DMS79 (cell line): ENCODE results near the gene FAM131C.
A peak's percentile ranks its signal among the peaks of the same experiment; 100 is the strongest.
"Not testable (repeated sequence)": the region's sequence is repeated elsewhere in the genome, so short reads cannot be mapped to it uniquely, and the experiment has no call there.

Experiments
- DNase-seq: peaks from one replicate; lab custom pipeline; 2025; lab: John Stamatoyannopoulos, UW

The FAM131C gene

GRCh38 chr1:16033103-16033632 is 40.3 kb downstream of the FAM131C start:
- DNase-seq = not testable (repeated sequence)

- DNase-seq = no peak
Observed at GRCh38 chr1:16032388-16033102, 40.9 kb downstream of the FAM131C start.

DNA sequence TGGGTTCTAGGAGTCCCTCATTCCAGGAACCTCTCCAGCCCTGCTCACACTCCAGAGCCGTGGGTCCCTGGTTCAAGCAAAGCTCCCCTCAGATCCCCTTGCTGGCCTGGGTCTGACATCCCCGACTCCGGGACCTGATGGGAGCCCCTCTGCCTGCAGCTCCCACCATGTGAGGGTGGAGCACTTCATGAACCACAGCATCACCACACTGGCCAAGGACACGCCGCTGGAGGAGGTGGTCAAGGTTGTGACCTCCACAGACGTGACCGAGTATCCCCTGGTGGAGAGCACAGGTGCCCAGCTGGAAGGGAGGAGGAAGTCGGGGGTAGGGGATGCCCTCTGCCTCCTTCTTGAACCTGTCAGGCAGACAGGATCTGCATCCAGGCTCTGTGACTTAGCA is 41.9 kb downstream of the FAM131C start:
- no peak for DNase-seq

DNA sequence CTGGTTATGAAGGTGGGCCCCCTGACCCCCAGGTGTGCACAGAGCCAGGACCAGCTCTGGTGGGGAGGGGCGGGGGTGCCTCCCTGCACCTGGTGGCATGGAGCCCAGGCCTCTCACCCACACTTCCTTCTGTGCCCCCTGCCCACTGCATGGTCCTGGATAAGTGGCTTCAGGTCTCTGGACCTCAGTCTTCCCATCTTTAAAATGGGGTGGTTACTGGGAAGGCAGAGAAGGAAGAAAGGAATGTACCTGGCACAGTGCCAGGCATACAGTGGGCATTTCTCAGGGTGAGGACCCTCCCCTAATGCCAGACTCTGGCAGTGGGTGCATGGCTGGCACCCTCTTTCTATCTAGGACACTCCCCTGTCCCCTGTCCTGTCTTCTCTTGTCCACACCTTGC is 44.2 kb downstream of the FAM131C start:
- no peak for DNase-seq

DNA sequence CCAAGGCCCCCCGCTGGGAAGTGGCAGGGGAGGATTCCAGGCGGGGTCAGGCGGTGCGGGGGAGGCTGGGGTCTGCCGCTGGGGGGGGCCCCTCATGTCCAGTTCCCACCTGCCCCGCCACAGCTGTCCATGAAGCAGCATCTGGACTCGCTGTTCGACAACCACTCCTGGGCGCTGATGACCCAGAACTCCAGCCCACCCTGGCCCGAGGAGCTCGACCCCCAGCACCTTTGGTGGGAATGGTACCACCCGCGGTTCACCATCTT is 44.5 kb downstream of the FAM131C start:
- not testable (repeated sequence) for DNase-seq

DNA sequence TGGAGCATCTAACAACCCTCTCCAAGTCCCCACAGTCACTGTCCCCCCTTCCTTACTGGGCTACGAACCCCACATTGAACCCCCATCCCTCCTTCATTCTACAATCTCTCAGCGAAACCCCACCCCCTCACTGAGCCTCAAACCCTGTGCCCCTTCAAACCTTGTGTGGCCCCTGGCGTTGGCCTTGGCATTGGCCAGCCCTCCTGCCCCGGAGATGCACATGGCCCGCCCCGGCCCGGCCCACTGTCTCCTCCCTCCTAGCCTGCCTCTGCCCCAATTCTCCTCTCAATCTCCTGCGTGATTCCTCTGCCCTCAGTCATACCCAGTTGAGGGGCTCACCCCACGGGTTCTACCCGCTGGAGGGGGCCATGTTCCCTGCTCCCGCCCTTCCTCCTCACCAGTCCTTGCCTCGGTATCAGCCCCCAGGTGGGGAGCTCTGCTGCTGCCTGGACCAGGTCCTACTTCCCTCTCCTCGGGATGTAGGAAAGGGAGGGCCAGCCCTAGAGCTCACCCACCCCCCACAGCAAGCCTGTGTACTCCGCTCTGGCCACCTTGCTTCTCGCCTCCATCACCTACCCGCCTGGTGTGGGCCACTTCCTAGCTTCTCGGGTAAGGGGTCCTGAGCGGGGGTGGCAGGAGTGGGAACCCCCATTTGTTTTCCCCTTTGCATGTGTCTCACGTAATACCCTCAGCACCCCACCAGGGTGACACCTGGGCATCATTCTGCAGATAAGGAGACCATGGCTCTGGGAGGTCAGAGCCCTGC is 45.0 kb downstream of the FAM131C start:
- no peak for DNase-seq

- no peak for DNase-seq
Observed at GRCh38 chr1:16026723-16027484, 46.5 kb downstream of the FAM131C start.

DNA sequence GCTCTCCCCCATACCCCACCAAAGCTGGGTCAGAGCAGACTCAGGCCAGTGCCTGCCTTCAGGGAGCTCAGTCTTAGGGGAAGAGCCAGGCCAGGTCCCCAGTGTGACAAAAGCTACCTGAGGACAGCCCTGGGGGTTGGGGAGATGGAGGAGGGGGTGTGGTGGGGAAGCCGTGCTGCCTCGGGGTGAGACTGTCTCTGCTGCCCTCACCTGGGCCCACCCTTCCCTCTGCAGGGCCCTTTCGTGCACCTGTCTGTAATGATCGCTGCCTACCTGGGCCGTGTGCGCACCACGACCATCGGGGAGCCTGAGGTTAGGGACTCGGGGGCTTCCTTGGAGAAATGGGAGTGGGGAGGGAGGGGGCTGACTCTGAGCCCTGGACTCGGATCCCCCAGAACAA is 47.1 kb downstream of the FAM131C start:
- DNase-seq = not testable (repeated sequence)

GRCh38 chr1:16023050-16023653 is 50.3 kb downstream of the FAM131C start:
- DNase-seq = no peak

- no peak for DNase-seq
Observed at GRCh38 chr1:16022393-16022792, 51.1 kb downstream of the FAM131C start.

DNA sequence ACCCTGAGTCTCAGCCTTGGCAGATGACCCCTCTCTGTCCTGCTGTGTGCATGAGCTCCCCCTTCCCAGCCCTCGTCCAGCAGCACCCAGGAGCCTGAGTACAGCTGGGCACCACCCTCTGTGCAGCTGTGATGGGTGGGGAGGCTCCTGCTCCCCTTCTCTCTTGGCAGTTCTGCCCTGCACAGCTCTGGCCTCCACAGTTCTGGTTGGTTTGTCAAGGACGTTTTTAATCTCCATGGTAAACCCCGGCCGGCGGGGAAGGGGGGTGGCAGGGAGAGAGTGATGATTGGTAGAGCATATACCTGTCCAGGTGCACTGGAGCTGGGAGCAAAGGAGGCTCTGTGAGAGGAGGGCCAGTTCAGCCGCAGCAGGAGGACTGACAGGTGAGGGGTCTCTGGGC is 51.8 kb downstream of the FAM131C start, which contains the start of gene CLCNKA:
CLCNKA (plus strand) TSS at position 356 of the 400 bp plus-strand sequence. CDS start 584 bp downstream, outside the sequence.
- peak; percentile 83 for DNase-seq

- not testable (repeated sequence) for DNase-seq
Observed at GRCh38 chr1:16020878-16021277, 52.6 kb downstream of the FAM131C start.

DNA sequence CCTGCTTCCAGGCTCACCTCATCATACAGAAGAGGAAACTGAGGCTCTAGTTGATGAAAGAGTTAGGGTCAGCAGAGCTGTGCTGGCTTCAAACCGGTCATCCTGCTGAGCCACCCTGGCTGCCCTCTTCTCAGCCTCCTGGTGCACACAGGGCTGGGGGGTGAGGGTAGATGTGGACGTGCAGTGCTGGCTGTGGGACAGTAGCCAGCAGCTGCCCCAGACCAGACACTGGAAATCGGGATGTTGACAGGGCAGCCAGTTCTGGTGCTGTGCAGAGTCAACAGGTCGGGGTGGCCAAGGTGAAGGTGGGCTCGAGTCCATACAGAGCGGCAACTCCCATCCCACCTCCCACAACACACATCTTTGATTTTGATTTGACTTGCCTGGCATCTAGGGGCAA is 53.1 kb downstream of the FAM131C start:
- DNase-seq = no peak

DNA sequence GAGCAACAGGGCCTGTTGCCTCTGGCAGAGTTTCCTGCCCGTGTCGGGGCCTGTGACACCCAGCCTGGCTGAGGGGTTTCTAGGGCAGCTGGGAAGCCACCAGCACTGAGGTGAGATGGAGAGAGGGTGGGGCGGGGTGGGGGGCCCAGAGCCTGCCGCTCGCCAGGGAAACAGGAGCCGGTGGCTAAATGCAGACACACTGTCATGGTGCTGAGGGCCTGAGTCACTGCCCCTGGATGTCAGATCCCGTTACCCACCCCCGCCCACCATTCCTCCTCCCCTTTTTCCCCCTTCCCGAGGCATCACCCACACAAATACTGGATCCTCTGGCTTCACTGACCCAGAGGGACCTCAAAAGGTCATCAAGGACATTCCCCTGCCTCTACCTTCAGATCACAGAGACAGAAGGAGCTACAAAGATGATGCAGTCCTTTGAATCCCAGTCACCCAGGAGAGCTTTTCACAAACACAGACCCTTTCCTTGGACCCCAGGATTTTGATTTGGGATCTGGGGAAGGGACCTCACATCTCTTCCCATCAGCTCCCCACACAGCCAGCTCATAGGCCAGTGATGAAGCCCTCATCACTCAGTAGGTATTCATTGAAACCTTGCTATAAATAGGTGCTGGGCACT is 53.7 kb downstream of the FAM131C start:
- DNase-seq = no peak

DNA sequence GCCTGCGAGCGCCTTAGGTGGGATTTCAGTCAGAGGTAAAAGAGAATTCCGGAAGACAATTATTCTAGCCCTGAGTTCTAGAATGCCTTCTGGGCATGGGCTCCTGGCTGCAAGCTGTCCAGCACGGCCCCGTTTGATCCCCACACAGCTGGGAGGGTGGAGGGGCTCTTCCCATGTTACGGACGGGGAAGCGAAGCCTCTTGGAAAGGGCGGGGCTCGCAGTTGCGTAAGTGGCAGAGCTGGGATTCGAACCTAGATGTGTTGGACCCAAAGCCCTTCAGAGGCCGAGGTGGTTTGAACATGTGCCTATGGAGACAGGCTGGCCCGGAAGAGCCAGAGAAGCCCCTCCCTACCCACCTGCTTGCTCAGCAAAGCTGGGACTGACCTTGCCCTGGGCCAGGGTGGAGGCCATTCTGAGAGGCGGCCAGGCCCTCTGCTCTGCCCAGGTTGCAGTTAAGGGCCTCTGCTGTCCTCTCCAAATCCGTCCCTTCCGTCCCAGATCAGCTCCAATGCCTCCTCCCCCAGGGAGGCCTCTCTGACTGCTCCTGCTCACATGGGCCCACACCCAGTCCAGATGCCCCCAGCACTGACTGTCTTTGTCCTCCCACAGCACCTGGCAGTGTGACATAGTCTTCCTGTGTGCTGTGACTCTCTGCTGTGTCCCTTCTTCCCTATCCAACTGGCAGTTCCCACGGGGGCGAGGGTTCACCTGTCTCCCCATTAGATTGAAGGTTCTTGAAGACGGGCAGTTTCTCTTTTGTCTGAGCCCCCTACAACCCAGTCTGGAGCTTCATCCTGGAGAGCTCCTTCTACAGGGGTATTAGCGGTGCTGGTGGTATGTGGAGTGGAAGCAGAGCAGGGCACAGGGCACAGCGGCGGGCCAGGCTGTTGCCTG is 54.5 kb downstream of the FAM131C start:
- DNase-seq = peak; percentile 49

GRCh38 chr1:16018308-16018707 is 55.1 kb downstream of the FAM131C start:
- no peak for DNase-seq

- DNase-seq = no peak
Observed at GRCh38 chr1:16017461-16018303, 55.8 kb downstream of the FAM131C start, which contains the start of gene HSPB7. TSS of gene HSPB7 (minus strand) at chr1:16018043. CDS start at chr1:16017963, 80 bp downstream.

GRCh38 chr1:16017076-16017460 is 56.4 kb downstream of the FAM131C start:
- no peak for DNase-seq
